Measurements from ENCODE around the gene PTPRK. TPM values are rescaled to one million over a fixed set of nuclear protein-coding genes. Genes with fewer than 3 reads are reported as not detected.

Gene PTPRK
- 104 and 124 TPM in 2 replicates for total RNA-seq

DNA sequence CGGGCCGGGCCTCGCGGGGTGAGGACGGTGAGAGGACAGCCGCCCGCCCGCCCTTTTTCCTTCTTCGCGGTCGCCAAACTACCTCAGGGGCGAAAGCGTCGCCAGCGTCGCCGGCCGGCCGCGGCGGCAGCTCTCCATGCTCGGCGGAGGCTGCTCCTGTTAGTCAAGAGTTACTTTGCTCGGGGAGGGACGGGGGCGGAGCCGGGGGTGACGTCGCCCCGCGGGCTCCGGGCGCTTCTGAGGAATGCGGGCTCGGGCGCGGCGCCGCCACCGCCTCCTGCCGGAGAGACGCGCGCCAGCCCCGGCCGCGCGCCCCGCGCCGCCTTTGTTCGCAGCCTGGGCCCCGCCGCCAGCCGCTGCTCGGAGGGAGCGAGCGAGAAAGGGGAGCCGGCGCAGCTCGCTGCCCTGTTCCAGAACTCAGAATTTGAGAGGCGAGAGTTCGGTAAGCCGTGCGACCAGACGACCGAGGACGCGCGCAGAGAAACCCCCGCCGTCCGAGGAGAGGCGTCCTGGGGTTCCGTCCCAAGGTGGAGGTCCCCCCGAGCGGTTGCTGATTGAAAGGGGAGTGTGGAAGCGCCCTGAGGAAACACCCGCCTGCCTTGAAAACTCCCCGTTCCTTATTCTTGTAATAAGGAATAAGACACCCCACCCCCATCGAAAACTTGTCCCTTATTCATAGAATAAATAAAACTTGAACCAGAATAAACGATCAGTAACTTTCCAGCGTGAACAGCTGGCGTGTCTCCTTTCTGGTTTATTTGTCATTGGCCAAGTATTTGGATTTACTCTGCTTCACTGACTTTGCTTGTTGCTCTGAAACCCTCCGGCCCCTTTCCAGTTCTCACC is at the start of gene PTPRK:
Gene PTPRK, minus strand, starts transcription at position 164 of the 846 bp plus-strand sequence. CDS start 241 bp downstream, outside the sequence.
- DNase-seq (ENCODE audit: low read depth), result peak; percentile 96

DNA sequence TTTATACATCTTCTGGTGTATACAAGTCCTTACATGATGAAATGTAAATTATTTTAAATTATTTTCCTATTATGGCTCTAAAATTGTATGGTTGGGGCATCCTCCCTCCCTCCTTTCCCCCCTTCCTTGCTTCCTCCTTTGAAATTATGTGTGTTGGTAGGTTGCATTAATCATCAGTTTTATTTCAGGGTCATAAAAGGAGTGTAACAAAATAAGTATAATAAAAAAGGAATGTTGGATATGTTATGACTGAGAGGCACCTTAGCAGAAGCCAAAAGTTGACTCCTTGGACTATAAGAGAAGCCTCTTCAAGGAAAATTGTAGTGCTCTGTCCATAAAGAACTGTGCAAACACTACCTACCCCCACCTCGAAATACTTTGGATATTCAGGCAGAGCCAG is 46.6 kb upstream of the PTPRK start:
- peak; percentile 15 for DNase-seq (ENCODE audit: low read depth)

DNA sequence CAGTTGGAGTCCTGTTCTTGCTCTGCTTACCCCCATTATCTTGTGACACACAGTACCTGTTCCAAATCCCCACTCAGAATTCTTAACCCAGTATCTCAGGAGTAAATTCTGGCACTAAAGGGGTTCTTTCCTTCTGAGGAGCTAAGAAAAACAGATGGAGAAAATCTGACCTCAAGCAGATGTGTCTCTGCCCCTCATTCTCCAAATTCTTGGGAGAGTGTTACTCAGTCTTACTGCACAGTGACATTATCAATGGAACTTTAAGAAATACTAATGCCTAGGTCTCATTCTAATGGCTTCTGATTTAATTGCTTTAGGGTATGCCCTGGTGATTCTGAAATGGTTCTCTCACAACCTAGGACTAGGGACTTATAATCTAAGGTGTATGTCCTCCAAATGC is 40.6 kb upstream of the PTPRK start:
- DNase-seq (ENCODE audit: low read depth), result no peak

DNA sequence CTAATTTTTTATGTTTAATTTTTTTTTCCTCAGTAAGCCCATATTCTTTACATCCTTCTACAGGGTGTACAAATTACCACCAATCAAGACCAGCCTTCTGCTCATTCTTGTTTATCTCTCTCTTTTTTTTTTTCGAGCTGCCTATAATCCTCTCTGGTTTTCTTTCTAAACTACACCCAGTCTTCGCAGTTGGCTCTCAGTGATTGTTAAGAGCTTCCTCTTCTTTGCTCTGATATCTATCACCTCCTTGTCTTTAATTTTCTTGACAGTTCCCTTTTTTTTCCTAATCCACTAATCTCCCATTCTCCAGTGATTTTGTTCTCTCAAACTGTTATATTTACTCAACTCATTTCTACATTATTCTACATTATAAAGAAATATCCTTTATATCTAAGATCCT is 38.5 kb upstream of the PTPRK start:
- no peak for DNase-seq (ENCODE audit: low read depth)

DNA sequence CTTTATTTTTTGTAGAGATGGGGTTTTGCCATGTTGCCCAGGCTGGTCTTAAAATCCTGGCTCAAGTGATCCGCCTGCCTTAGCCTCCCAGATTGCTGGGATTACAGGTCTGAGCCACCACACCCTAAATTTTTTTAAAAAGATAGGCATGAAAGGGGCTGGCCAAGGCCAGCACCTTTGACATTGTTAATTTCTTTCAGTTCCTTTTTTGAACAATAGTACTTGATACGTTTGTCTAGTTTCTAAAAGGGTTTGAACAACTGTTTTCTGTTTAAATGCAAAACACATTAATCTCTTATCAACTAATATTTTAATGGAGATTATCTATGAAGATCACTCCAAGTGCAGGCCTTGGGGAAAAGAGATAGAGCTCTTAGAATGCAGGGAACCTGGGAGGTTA is 37.6 kb upstream of the PTPRK start:
- no peak for DNase-seq (ENCODE audit: low read depth)

DNA sequence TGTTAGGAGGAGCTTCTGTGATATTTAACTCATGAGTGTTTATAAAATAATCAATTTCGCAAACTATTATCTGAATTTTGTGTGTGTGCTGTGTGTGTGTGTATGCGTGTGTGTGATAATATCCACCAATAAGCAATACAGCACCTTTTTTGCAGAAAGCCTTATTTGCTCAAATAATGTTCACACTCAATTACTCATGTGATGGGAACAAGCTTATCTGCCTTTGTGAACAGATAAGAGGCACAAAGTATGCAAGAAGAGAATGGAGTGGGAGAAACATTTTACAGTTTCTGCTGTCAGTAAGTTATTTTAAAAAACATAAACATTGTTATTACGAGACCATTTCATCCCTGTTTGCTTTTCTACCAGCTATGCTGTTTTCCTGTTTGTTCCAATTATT is 36.7 kb upstream of the PTPRK start:
- DNase-seq (ENCODE audit: low read depth), result no peak

DNA sequence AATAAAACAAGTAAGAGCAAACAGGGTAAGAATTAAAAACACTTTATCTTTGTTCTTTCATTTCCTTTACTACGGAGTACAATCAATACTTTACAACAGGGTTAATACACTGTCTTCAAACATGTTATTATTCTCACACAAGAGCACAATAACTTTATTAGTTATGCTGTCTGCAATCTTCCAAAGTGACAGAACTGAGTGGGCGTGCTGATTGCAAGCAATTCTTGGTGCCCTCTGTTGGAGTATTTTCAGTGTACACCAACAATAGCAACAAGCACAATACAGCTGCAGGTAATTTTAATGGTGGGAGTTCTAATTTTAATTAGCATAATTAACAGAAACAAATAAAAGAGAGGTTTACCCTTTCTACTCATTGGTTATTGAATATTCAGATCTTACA is 33.9 kb upstream of the PTPRK start:
- DNase-seq (ENCODE audit: low read depth), result peak; percentile 44

DNA sequence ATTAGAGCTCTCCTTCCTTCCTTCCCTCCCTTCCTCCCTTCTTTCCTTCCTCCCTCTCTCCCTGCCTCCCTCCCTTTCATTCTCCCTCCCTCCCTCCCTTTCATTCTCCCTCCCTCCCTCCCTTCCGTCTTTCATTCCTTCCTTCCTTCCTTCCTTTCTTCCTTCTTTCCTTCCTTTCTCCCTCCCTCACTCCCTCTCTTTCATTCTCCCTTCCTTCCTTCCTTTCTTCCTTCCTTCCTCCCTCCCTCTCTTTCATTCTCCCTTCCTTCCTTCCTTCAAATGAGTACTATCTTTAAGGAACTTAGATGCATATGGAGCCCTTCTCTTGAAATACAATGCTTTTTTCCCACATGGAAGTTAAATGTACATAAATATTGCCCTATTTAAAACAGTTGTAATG is 20.9 kb upstream of the PTPRK start:
- no peak for DNase-seq (ENCODE audit: low read depth)

DNA sequence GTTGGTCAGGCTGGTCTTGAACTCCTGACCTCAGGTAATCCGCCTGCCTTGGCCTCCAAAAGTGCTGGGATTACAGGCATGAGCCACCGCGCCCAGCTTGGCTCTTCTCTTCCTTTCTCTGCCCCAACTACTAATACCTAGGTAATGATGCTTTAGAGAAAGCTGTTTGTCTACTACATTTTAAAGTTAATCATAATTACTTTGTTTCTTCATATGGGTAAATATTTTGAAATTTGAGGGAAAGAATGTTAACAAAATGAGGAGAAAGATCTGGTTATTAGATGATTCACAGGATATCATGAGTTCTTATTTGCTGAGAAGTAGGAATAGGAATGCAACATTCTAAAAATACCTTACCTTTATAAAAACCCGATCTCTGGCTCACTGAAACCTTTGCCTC is 18.4 kb upstream of the PTPRK start:
- no peak for DNase-seq (ENCODE audit: low read depth)

DNA sequence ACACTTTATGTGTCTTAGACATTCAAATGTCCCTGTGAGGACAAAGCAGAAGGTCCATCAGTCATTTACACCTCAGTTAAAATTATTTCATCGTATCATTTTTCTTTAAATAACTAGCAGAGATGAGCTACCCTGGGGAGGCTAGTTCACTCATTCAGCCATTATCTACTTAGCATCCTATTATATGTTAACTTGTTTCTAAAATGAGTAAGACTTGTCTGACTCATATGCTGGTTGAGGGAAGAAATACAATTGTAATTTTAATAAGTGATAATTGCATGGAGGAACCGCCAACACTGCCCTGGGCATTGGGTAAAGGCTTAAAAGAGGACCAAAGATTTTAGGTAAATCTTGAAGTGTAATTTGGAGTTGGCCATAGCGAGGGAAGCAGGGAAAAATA is 12.4 kb upstream of the PTPRK start:
- peak; percentile 58 for DNase-seq (ENCODE audit: low read depth)

DNA sequence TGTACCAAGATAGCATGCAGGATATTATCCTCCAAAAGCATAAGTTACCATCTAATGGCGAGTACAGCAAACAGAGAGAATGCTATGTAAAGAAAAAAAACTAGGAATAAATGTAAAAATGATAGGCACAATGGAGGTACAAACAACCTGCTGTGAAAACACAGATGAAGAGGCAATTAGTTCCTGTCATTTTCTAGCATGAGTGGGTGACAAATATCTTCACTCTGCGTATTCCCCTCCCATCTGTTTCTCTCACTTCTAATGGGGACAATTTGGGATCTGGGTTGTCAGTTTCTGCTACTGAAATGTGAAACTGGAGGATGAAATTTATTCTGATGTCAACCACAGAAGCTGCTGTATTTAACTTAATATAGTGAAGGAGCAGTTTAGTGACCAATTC is 11.7 kb upstream of the PTPRK start:
- no peak for DNase-seq (ENCODE audit: low read depth)

DNA sequence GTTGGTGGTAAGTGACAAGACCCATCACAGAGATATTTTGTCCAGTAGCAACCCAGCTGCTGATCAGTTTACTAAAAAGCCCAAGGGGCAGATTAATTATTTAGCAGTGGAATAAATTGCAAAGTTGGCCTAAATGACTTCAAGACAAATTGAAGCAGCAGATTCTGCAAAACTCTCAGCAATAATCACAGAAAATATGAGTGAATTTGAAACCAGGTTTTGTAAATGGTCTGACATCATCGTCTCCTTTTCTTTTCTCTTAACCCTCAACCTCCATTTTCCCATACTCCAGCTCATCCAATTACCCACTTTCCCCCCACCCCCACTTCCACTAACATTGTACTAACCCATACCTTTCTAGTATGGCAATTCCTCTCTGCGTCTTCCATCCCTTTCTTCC is 11.3 kb upstream of the PTPRK start:
- no peak for DNase-seq (ENCODE audit: low read depth)

DNA sequence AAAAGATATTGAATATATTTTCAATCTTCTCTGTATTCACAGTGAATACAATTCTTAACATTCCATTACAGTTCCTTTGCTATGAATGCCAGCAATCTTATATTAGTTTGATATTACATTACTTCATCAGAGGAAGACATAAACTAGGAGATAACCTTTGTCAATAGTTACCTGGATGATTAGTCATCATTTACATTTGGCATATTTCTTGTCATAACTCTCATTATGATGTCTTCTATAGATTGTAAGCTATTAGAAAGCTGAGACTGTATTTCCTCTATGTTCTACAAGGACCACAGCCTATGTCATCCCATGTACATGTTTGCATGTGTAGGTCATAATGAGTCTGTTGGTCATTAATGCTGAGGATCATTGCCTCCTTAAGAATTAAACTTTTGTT is 7.8 kb upstream of the PTPRK start:
- no peak for DNase-seq (ENCODE audit: low read depth)

DNA sequence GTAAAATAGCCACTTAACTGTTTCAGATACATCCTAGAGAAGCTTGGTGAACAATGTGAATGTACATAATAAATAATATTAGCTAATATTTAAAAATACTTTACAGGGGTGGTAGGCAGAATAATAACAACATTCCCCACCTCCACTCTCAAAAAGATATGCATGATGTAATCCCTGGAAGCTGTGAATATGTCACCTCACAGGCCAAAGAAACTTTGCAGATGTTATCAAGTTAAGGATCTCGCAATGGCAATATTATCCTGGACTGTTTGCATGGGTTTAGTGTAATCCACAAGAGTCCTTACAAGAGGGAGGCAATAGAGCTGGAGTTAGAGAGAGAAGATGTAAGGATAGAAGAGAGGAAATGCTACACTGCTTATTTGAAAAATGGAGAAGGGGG is 7.0 kb upstream of the PTPRK start:
- DNase-seq (ENCODE audit: low read depth), result no peak

DNA sequence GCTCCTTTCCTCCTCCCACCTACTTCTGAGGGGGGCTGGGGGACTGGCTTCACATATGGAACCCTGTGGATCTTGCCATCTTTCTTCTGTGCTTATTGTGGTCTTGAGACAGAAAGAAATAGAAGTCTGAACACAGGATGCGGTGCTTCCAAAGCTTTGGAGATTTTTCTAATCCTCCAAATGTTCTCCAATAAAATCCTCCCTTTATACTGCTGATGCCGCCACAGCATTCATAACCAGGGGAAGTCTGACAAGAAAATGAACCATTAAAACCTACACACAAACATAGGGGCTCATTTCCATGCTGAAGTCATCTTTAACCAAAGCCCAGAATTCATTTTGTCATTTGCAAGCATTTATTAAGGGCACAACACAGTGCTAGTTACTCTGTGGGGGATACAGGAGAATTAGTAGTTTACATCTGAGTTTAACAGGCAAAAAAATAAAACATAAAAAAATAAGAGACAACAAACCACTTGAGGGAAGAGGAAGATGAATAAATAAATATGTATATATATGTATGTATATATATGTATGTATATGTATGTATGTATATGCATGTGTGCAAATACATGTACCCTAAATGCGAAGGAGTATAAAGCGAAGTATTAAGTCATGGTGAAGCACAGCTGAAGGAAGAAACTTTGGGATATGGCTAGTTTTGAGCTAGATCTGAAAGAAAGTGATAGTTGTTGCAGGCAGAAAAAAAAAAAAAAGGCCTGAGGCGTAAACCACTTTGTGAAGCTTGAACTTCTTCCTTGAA is 5.9 kb upstream of the PTPRK start:
- no peak for DNase-seq (ENCODE audit: low read depth)

DNA sequence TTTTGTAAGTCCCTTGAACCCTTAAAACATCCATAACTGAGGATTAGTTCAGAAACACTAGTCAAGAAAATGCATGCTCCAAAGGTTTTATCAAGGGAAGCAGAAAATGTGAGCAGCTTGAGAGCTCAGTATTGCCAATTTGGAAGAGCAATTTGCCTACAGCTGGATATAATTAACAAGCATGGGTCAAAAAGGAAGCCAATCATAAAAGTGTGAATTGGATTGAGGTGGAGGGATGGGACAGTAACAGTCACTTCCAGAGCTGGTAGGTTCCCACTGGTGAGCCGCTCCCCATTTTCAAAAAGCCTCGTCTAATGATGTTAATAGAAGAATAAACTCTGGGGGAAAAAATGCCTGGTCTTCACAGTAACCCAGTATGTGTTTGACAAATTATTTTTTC is 5.0 kb upstream of the PTPRK start:
- DNase-seq (ENCODE audit: low read depth), result no peak

DNA sequence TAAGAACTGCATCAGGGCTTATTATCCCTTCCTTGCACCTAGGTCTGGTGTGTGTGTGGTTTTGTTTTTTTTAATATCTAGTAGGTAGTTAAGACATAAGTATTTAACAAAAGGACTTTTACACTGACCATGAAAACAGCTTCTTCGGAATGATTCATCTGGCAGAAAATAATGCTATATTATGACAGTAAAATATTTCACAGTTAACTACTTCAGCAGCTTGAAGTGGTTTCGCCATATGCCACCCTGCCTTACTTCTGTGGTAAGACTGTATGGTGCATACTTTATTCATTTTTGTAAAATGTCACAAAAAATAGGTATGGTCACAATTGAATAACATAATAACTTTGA is 858 bp upstream of the PTPRK start:
- DNase-seq (ENCODE audit: low read depth), result no peak

DNA sequence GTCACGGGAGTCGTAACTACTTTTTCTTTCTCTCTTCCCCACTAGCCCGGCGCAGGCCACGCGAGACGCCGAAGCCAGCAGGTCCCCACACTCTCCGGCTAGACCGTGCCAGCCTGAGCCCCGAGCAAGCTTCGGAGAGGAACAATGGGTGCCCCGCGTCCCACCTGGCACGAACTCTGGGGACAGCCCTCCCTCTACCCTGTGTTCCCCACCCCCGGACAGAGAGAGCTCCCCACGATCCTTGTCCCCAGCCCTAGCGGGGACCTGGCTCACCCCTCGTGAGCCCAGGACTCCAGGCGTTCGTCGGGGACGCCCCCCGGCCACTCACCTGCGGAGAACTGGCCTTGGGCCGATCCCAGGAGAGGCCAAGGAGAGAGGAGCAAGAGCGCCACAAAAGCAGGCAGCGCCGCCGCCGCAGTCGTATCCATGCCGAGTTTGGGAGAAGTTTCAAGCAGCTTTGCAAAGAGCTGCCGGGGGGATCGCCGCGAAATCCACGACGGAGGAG is 416 bp downstream of the PTPRK start:
- DNase-seq (ENCODE audit: low read depth), result no peak

DNA sequence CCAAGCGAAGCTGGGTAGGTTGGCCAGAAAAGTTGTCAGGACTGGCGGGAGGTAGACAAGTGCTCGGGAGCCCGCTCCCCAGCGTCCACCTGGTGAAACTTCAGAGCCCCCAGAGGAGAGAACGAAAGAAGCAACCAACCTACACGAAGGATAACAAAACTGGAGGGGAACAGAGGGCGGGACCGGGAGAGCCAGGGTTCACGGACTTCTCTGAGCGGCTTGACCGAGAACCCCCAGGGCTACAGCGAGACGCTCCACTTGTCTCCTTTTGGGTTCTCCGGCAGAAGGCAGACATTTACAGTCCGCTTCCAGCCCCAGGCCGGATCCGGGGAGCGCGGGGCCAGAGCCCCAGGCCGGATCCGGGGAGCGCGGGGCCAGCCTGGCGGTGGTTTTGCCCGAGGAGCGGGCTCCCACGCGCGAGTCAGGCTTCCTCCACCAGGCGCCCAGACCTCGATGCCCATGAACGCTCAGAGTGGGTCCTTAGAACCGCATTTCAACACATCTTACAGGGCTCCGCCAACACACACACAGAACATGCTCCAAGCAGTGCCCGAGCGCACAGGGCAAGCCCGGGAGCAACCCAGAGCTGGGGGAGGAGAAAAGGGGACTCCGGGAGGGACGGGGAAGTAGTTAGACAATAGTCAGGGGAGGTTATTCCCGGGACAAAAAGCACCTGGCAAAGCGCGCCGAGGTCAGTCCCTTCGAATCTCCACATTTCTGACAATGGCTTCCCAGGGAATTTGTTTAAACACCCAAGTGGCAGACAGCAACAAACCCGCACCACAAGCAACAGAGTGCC is 1.1 kb downstream of the PTPRK start:
- peak; percentile 45 for DNase-seq (ENCODE audit: low read depth)

DNA sequence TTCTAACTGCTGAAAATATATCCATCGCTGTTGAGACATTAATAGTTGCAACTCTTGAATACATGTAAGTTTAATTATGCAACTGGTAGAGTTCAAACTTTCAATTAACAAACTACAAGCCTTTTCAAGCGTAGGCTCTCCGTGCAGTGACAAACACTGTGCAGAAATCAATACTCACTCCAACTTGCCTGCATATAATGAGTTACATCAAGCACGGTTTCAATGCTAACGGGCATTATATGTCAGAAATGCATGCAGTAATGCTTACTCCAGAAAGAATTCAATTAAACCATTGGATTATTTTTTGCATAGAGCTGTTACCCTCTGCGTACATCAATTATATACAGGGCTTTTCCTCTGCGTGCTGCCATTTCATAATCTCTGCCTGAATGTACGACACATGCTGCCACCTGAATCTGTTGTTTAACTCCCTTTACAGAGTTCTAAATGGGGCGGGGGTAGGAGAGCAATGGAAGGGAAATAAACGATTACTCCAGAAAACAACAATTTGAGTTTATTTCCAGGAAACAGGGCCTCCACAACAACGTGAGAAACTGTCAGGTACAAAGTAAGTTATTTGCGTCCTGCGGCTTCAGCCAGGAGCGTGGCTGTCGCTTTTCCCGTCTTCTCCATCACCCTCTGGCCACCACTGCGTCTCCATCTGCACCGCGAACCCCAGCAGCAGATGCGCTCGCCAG is 1.8 kb downstream of the PTPRK start:
- no peak for DNase-seq (ENCODE audit: low read depth)

DNA sequence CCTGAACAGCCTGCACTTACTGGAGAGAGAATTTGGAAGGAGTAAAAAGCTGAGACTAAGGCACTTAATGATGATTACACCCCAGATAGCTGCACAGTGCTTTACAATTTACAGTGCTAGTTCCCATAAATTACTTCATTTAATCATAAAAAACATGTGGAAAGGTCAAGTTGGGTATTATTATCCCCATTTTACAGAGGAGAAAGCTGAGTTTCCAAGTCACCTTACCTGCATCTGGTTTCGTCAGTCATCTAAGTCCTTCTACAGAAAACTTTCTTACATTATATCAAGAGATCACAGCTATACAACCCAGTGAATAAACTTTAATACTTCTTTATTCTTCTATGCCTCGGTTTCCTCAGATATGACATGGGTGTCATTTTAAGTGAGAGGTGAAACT is 3.3 kb downstream of the PTPRK start:
- no peak for DNase-seq (ENCODE audit: low read depth)

DNA sequence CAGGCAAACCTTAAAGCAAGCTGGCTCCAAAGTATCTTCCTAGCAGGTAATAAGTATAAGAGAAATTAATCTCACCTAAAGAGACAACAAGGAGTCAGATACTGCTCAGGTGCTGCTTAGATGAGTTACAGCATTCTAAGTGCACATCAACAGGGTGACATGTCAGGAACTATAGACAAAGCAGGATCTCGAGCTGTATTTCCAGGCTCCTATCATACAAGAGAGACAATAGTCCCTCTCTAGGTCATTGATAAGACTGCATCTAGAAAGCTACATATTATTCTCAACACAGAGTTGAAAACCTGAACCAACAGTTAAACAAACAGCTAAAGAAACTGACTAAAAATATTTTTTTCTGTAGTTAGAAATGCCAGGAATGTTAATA is 3.9 kb downstream of the PTPRK start:
- DNase-seq (ENCODE audit: low read depth), result peak; percentile 65

All from renal cortical epithelial cell (primary cell).